Measurements from ENCODE around the gene NEK6. TPM values are rescaled to one million over a fixed set of nuclear protein-coding genes. Genes with fewer than 3 reads are reported as not detected.

Gene NEK6
- 21.9 and 22.3 TPM in 2 replicates for total RNA-seq (2014; rRNA removed; shearing (Covaris generic))

DNA sequence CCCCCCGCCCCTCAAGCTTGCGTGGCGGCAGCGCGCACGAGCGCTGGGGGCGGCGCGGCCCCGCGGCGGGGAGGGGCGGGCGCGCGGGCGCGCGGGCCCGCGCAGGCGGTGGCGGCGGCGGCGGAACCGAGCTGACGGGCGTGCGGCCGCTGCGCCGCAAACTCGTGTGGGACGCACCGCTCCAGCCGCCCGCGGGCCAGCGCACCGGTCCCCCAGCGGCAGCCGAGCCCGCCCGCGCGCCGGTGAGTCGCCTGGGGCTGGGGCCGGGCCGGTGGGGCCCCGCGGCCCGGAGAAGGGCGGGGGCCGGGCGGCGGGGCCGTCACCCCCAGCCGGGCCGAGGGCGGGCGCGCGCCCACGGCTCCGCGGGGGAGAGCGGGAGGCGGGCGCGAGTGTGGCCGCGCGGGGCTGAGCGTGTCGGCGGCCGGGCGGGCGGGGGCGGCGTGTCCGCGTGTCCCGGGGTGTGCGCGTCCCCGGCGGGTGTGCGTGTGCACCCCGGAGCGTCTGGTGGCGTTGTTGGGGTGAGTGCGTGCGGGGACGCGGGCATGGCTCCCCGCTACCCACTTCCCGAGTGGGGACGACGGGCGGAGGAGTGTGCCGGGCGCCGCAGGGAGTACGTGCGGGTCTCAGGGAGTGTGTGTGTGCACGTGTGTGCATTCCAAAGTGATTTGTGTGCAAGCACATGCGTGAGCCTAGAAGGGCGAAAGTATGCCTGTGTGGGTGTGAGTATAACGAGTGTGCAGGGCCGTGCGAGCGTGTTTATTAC lies at the start of gene NEK6:
NEK6 (plus strand) TSS at position 106 of the 763 bp plus-strand sequence. CDS start 44,016 bp downstream, outside the sequence.

Other genes with a start within 250 kb of the NEK6 start
- gene LHX2, start 246.2 kb upstream of the NEK6 start, total RNA-seq (2014; rRNA removed; shearing (Covaris generic)) = not detected in 2 replicates
- 367 and 385 TPM in 2 replicates for gene PSMB7, start 157.5 kb downstream of the NEK6 start, total RNA-seq (2014; rRNA removed; shearing (Covaris generic))
- not detected in 2 replicates for gene ADGRD2, start 192.5 kb downstream of the NEK6 start, total RNA-seq (2014; rRNA removed; shearing (Covaris generic))
- gene NR5A1, start 249.4 kb downstream of the NEK6 start, total RNA-seq (2014; rRNA removed; shearing (Covaris generic)) = 0.08 TPM in 1 of 2 replicates, not detected in the other

Measured in A375 (cell line).